ENCODE data around the gene FAM20A. TPM values are rescaled to one million over a fixed set of nuclear protein-coding genes. Genes with fewer than 3 reads are reported as not detected.

FAM20A gene
- total RNA-seq, 2 donors from 2014 or later, result 2.5 to 4.4 TPM

DNA sequence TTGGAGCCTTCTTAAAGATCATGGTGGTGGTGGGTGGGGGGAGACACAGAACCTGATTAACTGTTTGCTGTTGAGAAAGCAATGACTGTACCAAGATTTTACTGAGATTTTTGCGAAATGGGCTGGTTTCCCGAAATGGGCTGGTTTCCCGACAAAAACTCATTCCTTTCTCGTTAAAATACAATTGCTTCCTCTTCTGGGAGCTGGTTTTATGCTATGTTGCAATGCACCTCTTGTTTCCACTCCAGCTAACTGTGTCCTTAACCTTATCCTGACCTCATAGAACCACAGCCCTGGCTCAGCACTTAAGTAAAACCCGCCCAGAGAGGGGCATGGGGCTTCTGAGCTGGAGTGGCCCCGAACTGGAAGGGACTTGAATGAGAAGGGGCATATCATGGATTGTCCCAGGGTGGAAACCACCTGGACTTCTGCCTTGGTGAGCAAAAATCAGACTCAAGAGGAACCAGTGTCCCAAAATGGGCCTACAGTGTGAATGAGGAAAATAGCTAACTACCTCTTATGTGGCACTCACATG is 20.9 kb downstream of the FAM20A start:
- TF ChIP-seq, protein P1, sequence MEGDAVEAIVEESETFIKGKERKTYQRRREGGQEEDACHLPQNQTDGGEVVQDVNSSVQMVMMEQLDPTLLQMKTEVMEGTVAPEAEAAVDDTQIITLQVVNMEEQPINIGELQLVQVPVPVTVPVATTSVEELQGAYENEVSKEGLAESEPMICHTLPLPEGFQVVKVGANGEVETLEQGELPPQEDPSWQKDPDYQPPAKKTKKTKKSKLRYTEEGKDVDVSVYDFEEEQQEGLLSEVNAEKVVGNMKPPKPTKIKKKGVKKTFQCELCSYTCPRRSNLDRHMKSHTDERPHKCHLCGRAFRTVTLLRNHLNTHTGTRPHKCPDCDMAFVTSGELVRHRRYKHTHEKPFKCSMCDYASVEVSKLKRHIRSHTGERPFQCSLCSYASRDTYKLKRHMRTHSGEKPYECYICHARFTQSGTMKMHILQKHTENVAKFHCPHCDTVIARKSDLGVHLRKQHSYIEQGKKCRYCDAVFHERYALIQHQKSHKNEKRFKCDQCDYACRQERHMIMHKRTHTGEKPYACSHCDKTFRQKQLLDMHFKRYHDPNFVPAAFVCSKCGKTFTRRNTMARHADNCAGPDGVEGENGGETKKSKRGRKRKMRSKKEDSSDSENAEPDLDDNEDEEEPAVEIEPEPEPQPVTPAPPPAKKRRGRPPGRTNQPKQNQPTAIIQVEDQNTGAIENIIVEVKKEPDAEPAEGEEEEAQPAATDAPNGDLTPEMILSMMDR (IDR thresholded peaks at IDR 0.05), result no peak
- Histone ChIP-seq H3K9me3 (no peaks in the 10 kb centered on the region), H3K4me1 (peaks cover 0 to 7% of the 10 kb centered on the region in 2 donors), H3K27me3 (no peaks in the 10 kb centered on the region), H3K4me3 (no peak overlapping the region), H3K36me3 (no peaks in the 10 kb centered on the region), H3K27ac (no peak overlapping the region)
- DNase-seq (ENCODE audit: low spot score), result no peak

DNA sequence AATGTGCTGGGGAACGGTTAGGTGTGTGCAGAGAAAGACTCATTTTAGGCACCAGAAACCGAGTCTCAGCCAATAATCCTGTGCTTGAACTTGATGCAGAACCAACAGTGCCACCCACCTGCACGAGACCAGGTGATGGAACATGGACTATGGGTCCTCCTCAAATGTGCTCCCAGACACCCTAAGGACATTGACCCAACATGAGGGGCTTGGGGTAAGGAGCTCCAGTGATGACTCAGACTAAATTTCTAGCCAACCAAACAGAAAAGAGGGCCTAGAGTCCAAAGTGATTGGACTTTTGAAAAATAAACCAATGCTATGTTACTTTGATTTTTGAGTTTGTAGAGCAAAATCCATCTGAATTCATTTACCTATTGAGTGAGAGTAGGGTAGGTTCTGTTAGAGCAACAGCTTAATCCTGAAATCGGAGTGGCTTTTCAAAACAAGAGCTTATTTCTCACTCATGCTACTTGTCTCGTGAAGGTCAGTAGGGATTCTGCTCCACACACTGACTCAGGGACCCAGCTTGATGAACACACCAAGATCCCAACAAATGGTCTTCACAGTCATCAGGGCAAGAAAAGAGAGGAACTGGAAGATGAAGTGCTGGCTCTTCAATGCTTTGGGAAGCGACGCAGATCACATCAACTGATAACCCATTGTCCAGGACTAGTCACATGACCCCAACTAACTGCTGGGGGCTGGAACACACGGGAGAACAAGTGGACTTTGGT is 21.8 kb downstream of the FAM20A start:
- Histone ChIP-seq H3K27me3 (no peaks in the 10 kb centered on the region), H3K4me3 (no peak overlapping the region), H3K36me3 (no peaks in the 10 kb centered on the region), H3K9me3 (no peaks in the 10 kb centered on the region), H3K27ac (no peak overlapping the region), H3K4me1 (peaks cover 0 to 7% of the 10 kb centered on the region in 2 donors)
- DNase-seq (ENCODE audit: low spot score), result no peak
- TF ChIP-seq, protein P1 (IDR thresholded peaks at IDR 0.05), result no peak

DNA sequence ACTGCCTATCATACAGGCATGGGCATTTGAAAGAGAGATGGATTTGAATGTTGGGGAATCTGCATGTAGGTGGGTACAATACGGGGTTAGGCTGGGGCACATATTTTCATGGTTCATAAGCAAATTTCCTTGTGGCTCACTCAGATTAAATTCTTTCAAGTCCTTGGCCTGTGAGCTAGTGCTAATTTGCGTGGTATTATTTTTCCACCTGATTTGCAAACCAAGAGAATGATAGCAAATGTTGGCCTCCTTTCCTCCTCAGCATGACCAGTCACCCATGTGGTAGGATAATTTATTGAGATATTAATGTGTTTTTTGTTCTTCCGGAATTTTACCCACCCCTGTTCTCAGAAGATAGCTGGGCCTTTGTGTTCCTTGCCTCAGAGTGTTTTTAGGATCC is 22.9 kb downstream of the FAM20A start:
- no peaks in the 10 kb centered on the region for H3K9me3 ChIP-seq
- TF ChIP-seq, protein P1 (IDR thresholded peaks at IDR 0.05), result no peak

DNA sequence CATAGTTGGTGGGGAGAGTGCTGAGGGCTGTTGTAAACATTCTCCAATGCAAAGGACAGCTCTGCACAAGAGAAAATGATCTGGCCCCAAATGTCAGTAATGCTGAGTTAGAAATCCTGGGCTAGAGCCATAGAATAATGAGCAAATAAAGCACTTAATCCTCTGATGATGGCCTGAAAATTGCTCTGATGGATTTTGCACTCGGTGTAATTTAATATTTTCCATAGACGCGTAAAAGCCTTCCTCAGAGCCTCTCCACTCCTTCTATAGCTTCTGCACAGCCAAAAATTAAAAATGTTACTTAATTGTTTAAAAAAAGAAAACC is 23.7 kb downstream of the FAM20A start:
- TF ChIP-seq, protein P1 (IDR thresholded peaks at IDR 0.05), result no peak
- Histone ChIP-seq H3K27ac (no peak overlapping the region), H3K4me1 (peaks cover 0 to 7% of the 10 kb centered on the region in 2 donors)

More for the DNA sequence above, 22.9 kb downstream of the FAM20A start:
- H3K36me3 ChIP-seq, result no peaks in the 10 kb centered on the region
- no peak for DNase-seq (ENCODE audit: low spot score)
- H3K27me3 ChIP-seq, result no peaks in the 10 kb centered on the region
- H3K27ac ChIP-seq, result no peak overlapping the region
- peaks cover 0 to 7% of the 10 kb centered on the region in 2 donors for H3K4me1 ChIP-seq
- H3K4me3 ChIP-seq, result no peak overlapping the region

DNA sequence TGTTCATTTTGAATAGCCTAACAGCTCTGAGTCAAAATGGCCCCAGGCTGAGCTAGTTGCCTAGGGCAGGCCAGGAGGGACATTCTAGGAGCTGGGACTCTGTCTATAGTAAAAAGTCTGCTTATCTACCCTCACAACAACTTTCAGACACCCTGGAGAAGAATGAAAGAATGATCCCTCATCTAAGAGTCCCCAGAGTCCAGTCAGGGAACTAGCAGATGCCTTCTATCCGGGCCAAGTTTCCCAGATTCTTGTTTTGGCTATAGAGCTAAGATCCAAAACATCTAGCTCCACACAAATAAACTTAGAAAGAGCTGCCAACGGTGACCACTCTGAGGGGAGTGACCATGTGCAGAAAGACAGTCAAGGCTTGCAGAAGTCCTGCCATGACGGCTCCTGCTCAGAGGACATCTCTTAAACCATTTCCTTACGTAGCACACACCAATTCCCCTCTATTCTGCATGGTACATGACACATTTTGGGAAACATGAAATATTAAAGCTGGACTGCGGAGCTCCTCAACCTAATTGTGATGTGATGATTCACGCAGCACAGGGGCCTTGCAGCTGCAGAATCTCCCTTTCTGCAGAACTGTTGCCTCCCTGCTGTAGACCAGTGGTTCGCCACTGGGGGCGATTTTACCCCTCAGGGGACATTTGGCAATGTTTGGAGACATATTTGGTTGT is 24.2 kb downstream of the FAM20A start:
- Histone ChIP-seq H3K9me3 (no peaks in the 10 kb centered on the region), H3K4me3 (no peak overlapping the region), H3K27me3 (no peaks in the 10 kb centered on the region), H3K4me1 (peaks cover 0 to 7% of the 10 kb centered on the region in 2 donors), H3K27ac (peak overlapping the region; percentile 4 to 20), H3K36me3 (no peaks in the 10 kb centered on the region)
- DNase-seq (ENCODE audit: low spot score), result no peak
- TF ChIP-seq, protein P1 (IDR thresholded peaks at IDR 0.05), result no peak

More for the DNA sequence above, 23.7 kb downstream of the FAM20A start:
- no peak for DNase-seq (ENCODE audit: low spot score)
- Histone ChIP-seq H3K36me3 (no peaks in the 10 kb centered on the region), H3K27me3 (no peaks in the 10 kb centered on the region), H3K9me3 (no peaks in the 10 kb centered on the region), H3K4me3 (no peak overlapping the region)

Data from right atrium auricular region (tissue), 2 donors.